GM19468 (cell line): Measurements from ENCODE around the gene ITGB4.

Experiments used
- ATAC-seq: cut with Tn5 transposase; IDR thresholded peaks from one replicate; pipeline ENCODE4 v1.9.1; 2021; ENCODE audit warnings: mild to moderate bottlenecking, moderate library complexity, moderate number of reproducible peaks; ENCODE audit not compliant: unreplicated experiment; ENCODE audit errors: extremely low read depth

Gene ITGB4

DNA sequence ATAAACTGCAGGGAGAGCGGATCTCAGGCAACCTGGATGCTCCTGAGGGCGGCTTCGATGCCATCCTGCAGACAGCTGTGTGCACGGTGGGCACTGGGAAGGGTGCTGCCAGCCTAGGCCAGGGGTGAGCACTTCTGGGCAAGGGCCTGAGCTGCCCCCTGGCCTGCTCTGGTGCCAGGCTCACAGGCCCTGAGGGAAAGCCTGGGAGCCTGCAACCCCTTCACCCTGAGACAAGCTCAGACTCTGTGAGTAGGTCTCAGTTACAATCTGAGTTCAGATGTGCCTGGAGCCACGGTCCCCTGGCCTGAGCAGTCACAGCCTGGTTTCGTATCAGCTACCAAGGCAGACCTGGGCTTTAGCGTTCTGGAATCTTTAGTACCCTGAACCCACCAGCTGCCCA is 8.1 kb downstream of the ITGB4 start:
- ATAC-seq: no peak

DNA sequence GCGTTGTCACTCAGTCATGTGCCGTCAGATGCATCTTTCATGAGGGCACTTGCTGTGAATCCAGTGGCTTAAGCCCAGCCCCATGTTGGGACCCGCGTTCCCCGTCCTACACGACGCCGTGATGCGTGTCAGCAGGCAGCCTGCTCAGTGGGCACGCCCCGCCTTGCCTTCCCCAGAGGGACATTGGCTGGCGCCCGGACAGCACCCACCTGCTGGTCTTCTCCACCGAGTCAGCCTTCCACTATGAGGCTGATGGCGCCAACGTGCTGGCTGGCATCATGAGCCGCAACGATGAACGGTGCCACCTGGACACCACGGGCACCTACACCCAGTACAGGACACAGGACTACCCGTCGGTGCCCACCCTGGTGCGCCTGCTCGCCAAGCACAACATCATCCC is 8.8 kb downstream of the ITGB4 start:
- no peak for ATAC-seq

DNA sequence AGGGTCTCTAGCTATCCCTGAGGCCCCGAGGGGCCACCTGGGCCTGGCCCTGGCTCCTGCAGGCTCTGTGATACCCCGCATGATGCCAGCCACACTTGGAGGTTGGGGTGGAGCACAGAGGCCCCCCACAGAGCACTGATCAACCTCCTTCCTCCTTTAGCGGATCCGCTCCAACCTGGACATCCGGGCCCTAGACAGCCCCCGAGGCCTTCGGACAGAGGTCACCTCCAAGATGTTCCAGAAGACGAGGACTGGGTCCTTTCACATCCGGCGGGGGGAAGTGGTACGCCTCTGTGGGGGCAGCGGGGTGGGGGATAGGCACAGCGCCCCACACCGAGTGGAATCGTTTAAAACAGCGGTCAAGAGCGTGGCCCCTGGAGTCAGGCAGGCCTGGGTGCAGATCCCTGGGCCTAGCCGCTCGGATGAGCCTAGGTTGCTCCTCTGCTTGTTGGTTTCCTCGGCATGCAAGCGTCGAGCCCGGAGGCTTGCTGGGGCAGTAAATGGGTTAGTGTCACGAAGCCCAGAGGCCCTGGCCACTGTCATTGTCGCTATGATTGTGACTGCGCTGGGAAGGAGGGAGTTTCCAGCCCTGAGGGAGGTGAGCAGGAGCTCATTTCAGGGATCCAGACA is 9.9 kb downstream of the ITGB4 start:
- no peak for ATAC-seq

DNA sequence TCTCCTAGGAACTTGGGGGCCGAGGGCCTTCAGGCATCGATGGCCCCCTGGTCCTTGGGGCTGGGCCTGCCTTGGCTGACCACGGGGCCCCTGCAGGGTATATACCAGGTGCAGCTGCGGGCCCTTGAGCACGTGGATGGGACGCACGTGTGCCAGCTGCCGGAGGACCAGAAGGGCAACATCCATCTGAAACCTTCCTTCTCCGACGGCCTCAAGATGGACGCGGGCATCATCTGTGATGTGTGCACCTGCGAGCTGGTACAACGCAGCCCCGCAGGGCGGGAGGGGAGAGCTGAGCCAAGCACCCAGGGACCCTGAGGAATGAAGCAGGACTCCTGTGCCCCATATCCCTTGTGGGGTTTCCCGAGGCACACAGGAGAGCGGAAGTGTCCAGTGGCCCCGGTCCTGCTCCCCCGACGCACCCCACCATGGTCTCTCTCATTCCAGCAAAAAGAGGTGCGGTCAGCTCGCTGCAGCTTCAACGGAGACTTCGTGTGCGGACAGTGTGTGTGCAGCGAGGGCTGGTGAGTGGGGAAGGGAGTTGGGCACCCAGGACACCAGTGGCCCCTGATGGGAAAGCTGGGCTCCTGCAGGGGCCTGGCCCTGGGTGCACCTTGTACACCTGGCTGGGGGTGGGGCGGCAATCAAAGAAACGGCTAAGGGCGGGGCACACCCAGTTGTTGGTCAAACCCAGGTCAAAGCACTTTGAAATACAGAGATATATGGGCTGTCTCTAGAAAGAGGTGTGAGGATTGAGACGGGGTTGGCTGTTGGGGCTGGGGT is 10.6 kb downstream of the ITGB4 start:
- ATAC-seq: no peak

DNA sequence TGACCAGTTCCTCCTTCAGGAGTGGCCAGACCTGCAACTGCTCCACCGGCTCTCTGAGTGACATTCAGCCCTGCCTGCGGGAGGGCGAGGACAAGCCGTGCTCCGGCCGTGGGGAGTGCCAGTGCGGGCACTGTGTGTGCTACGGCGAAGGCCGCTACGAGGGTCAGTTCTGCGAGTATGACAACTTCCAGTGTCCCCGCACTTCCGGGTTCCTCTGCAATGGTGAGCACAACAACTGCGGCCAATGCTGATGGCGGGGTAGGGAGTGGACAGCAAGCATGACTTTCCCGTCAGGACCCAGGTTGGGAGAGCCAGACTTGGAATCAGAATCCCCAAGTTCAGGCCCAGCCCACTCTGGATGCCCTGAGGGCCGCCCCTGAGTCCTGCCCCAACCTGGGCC is 12.2 kb downstream of the ITGB4 start:
- no peak for ATAC-seq

DNA sequence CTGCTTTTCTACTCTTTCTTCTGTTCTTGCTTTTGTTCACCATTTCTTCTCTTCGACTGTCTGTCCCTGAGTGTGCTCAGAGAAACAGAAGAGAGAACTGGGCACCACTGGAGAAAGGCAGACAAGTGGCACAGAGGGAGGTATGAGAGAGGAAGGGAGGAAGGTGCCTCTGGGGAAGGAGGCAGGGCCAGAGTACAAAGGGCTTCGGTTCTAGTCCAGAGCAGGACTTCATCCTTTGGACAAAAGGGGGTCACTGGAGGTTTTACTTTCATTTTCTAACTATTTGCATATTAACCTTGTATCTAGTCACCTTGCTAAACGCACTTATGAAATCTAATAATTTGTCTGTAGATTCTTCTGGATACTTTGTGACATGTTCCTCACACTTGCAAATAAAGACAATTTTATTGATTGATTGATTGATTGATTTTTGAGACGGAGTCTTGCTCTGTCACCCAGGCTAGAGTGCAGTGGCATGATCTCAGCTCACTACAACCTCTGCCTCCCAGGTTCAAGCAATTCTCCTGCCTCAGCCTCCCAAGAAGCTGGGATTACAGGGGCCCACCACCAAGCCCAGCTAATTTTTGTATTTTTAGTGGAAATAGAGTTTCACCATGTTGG is 13.5 kb downstream of the ITGB4 start:
- ATAC-seq: no peak

DNA sequence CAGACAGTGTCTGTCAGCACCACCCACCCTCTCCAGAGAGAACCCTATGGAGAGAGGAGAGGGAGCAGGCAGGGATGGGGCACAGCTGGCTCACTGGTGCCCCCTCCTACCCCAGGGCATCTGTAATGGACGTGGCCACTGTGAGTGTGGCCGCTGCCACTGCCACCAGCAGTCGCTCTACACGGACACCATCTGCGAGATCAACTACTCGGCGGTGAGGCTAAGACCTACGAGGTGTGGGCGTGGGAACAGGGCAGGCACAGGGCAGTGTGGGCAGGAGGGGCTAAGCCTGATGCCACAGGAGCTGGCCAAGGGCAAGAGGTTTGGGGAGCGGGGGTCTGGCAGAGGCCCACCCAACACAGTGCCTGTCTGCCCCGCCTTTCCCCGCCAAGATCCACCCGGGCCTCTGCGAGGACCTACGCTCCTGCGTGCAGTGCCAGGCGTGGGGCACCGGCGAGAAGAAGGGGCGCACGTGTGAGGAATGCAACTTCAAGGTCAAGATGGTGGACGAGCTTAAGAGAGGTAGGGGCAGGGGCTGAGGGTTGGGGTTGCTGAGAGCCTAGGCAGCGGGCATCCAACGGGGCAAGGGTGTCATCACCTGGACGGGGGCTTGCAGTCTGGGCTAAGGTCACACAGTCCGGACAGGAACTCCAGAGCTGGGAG is 15.0 kb downstream of the ITGB4 start:
- ATAC-seq: no peak

DNA sequence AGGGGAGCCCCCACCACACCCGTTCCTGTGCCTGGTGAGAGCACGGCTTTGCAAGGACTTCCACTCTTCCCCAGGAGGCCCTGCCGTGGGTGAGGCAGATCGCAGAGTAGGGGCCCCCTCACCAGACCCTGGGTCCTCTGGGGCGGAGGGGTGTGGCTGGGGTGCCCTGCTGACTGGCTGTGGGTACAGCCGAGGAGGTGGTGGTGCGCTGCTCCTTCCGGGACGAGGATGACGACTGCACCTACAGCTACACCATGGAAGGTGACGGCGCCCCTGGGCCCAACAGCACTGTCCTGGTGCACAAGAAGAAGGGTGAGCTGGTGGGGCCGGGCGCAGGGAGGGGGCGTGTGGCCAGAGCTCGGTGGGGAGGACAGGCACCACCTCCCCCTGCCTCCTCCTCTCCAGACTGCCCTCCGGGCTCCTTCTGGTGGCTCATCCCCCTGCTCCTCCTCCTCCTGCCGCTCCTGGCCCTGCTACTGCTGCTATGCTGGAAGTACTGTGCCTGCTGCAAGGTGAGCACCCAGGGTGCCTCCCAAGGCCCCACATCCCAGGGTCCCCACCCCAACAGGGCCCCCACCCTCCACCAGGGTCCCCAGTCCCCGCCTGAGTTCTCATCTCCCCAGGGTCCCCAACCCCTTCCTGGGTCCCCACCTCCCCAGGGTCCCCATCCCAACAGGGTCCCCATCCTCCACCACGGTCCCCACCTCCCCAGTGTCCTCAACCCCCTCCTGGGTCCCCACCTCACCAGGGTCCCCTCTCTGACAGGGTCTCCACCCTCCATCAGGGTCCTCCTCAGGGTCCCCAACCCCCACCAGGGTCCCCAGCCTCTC is 16.1 kb downstream of the ITGB4 start:
- no peak for ATAC-seq

DNA sequence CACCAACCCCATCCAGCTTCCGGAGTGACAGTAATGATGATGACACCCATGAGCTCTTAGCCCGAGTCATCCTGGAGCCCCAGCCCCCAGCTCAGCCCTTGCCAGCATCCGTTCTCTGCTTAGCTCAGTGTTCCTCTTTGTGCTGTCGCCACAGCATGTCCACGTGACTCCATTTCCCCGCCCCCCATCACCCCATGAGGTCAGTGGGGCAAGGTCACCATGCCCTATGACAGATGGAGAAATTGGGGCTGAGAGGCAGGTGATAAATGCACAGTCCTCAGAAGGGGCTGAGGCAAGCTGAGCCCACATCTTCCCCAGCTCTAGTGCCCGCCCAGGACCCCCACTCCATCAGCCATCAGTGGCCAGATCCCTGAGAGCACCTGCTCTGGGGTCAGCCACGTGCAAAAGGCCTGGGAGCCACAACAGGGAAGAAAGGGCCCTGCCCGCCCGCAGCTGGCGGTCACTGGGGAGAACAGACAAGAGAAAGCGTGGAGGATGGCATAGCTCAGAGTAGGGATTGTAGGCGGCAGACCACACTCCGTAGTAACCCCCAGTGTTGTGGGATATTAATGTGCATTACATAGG is 17.1 kb downstream of the ITGB4 start:
- ATAC-seq: no peak

DNA sequence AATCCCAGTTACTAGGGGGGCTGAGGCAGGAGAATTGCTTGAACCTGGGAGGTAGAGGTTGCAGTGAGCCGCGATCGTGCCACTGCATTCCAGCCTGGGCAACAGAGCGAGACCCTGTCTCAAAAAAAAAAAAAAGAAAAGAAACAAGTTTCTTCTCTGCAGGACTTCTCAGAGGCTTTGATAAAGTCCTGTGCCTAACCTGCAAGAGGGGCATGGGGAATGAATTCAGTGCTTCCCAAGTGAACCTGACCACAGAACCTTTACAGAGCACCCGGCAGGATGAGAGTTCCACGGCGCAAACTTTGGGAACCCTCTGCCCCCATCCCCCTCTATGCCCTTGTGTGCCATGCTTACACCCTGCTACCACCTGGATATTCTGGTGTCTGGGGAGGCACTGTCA is 17.9 kb downstream of the ITGB4 start:
- ATAC-seq: no peak

DNA sequence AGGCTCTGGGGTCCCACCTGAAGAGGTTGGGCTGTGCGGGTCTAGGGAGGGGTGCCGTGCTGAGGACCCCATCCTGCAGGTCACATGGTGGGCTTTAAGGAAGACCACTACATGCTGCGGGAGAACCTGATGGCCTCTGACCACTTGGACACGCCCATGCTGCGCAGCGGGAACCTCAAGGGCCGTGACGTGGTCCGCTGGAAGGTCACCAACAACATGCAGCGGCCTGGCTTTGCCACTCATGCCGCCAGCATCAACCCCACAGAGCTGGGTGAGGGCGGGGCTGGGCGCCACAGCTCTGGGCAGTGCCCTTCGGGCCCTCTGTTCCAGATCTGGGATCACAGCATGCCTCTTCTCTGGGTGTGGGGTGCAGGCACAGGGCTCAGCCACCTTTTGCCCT is 18.5 kb downstream of the ITGB4 start:
- no peak for ATAC-seq

DNA sequence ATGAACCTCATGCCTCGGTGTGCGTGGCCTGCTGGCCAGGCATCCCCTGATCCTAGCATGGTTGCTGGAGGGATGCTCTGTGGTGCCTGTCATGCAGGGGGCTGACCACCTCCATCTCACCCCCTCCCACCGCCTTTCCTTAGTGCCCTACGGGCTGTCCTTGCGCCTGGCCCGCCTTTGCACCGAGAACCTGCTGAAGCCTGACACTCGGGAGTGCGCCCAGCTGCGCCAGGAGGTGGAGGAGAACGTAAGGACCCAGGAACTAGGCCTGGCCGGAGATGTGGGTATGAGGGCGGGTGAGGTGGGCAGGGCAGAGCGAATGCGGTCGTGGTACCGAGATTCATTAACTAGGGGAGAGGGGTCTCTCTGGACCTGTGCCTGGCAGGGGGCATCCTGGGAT is 19.0 kb downstream of the ITGB4 start:
- no peak for ATAC-seq

DNA sequence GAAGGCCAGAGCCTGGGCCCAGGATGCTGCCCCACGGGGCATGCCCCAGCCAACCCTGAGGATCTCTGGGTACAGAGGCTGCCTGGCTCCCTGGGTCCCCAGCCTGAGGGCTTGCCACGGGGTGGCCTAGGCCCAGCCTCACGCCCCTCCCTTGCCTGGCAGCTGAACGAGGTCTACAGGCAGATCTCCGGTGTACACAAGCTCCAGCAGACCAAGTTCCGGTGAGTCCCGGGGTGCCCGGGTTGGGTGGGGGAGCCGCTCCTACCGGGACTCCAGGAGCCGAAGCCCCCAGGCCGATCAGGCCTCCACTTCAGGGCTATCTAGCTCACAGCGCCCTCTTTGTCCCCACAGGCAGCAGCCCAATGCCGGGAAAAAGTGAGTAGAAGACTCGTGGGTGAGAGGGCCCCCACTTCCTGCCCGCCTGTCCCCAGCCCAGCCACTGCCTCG is 19.4 kb downstream of the ITGB4 start:
- no peak for ATAC-seq

DNA sequence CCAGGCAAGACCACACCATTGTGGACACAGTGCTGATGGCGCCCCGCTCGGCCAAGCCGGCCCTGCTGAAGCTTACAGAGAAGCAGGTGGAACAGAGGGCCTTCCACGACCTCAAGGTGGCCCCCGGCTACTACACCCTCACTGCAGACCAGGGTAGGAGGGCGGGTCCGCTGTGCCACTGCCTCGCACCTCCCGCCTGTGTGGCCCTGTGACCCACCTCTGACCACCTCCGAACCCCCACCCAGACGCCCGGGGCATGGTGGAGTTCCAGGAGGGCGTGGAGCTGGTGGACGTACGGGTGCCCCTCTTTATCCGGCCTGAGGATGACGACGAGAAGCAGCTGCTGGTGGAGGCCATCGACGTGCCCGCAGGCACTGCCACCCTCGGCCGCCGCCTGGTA is 21.1 kb downstream of the ITGB4 start:
- no peak for ATAC-seq

DNA sequence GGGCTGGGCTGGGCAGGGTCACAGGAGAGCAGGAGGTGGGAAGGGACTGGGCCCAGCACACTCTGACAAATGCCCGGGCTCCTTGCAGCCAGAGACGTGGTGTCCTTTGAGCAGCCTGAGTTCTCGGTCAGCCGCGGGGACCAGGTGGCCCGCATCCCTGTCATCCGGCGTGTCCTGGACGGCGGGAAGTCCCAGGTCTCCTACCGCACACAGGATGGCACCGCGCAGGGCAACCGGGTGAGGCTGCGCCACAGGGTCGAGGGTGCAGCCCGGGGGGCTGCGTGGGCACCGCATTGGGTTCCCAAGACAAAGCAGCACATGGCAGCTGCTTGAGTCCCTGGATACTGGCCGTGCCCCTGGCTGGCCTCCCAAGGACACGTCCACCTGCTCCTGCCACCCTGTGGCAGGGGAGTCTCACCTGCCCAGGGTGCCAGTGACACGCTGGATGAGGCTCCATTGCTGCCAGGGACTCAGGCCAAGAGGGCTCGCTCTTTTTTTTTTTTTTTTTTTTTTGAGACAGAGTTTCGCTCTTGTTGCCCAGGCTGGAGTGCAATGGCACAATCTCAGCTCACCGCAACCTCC is 22.5 kb downstream of the ITGB4 start:
- no peak for ATAC-seq

DNA sequence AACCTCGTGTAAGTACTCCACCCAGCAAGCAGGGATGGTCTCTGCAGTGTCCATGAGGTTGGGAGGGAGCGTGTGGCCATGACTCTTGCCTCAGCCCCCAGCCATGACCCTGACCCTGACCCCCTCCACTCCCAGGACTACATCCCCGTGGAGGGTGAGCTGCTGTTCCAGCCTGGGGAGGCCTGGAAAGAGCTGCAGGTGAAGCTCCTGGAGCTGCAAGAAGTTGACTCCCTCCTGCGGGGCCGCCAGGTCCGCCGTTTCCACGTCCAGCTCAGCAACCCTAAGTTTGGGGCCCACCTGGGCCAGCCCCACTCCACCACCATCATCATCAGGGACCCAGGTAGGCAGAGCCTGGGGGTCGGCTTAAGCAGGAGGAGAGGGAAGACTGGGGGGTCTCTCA is 27.4 kb downstream of the ITGB4 start:
- ATAC-seq: no peak

DNA sequence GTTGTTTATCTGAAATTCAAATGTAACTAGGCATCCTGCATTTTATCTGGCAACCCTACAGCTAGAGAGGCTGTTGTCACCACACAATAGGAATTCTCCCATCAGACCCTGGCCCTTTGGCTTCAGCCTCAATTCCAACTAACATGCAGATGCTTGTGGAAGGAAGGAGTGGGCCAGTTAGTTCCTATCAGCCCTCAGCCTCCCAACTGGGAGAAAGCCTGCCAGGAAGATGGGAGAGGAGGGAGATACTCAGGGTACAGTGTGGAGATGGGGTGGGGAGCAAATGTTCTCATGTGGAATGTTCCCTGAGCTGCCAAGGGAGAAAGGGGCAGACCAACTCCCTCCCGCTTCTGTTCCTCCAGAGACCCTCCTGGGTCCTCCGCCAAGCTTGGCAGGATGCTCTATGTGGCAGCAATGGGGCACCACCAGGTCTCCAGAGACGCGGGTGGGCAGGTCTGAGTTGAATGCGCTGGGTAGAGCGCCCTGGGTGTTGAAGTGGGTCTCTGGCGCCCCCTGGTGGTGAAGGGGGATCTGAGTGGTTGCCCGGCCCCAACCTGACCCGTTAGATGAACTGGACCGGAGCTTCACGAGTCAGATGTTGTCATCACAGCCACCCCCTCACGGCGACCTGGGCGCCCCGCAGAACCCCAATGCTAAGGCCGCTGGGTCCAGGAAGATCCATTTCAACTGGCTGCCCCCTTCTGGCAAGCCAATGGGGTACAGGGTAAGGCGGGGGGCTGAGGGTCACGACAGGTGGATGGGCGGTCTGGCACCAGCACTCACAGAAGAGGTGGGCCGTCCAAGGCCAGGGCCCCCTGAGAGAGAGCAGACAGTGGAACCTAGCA is 28.5 kb downstream of the ITGB4 start:
- ATAC-seq: no peak

DNA sequence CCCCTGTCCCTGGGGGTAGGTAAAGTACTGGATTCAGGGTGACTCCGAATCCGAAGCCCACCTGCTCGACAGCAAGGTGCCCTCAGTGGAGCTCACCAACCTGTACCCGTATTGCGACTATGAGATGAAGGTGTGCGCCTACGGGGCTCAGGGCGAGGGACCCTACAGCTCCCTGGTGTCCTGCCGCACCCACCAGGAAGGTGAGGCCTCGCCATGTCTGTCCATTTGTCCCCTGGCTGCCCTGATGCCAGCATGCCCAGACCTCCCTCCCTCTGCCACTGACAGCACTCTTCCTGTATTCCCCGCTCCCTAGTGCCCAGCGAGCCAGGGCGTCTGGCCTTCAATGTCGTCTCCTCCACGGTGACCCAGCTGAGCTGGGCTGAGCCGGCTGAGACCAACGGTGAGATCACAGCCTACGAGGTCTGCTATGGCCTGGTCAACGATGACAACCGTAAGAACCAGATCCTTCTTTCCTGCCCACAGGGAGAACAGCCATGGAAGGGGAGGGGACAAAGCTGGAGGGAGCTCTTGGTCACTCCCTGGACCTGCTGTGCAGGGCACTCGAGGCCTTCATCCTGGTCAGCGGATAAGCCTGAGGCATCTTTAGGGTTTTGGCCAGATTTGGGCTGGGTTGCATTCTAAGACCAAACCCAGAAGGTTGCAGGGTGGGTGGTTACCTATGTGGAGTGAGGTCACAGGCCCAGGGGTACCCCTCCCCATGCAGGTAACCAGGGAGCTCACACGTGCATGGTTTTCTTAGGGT is 29.6 kb downstream of the ITGB4 start:
- ATAC-seq: no peak
